Epidermal melanocyte (primary cell): ENCODE measurements around the gene SMC4.
"Not testable (repeated sequence)": the region's sequence is repeated elsewhere in the genome, so short reads cannot be mapped to it uniquely, and the experiment has no call there.

Experiments
- DNase-seq: peaks from one replicate; pipeline ENCODE4 v3.0.0; 2011; ENCODE audit warnings: low spot score; ENCODE audit not compliant: insufficient read length

SMC4 gene

GRCh38 chr3:160445854-160446253 is 46.4 kb downstream of the SMC4 start:
- no peak for DNase-seq

GRCh38 chr3:160446522-160447056 is 47.1 kb downstream of the SMC4 start:
- no peak for DNase-seq

GRCh38 chr3:160447544-160447943 is 48.1 kb downstream of the SMC4 start:
- no peak for DNase-seq

GRCh38 chr3:160448845-160449635 is 49.6 kb downstream of the SMC4 start:
- peak; percentile 27 for DNase-seq

- DNase-seq = peak; percentile 91
Observed at GRCh38 chr3:160449636-160450598, 50.5 kb downstream of the SMC4 start, which contains the start of gene TRIM59. Gene TRIM59 (minus strand): TSS chr3:160449786. CDS start chr3:160439183, 10,603 bp downstream.

GRCh38 chr3:160450846-160451245 is 51.4 kb downstream of the SMC4 start:
- peak; percentile 42 for DNase-seq

GRCh38 chr3:160451602-160452001 is 52.2 kb downstream of the SMC4 start:
- no peak for DNase-seq

- not testable (repeated sequence) for DNase-seq
Observed at GRCh38 chr3:160452251-160452650, 52.8 kb downstream of the SMC4 start.

- no peak for DNase-seq
Observed at GRCh38 chr3:160454995-160455394, 55.5 kb downstream of the SMC4 start.

- no peak for DNase-seq
Observed at GRCh38 chr3:160455846-160456245, 56.4 kb downstream of the SMC4 start.

- no peak for DNase-seq
Observed at GRCh38 chr3:160458151-160458550, 58.7 kb downstream of the SMC4 start.

- DNase-seq = no peak
Observed at GRCh38 chr3:160459450-160459970, 60.1 kb downstream of the SMC4 start.

- no peak for DNase-seq
Observed at GRCh38 chr3:160460033-160460432, 60.6 kb downstream of the SMC4 start.

- no peak for DNase-seq
Observed at GRCh38 chr3:160464321-160464720, 64.9 kb downstream of the SMC4 start.

GRCh38 chr3:160464971-160465370 is 65.5 kb downstream of the SMC4 start:
- DNase-seq = no peak

- no peak for DNase-seq
Observed at GRCh38 chr3:160470181-160470580, 70.7 kb downstream of the SMC4 start.

GRCh38 chr3:160471892-160472291 is 72.4 kb downstream of the SMC4 start:
- DNase-seq = no peak

GRCh38 chr3:160472344-160472743 is 72.9 kb downstream of the SMC4 start:
- no peak for DNase-seq

- no peak for DNase-seq
Observed at GRCh38 chr3:160473221-160473620, 73.8 kb downstream of the SMC4 start.

- peak; percentile 41 for DNase-seq
Observed at GRCh38 chr3:160473978-160474377, 74.5 kb downstream of the SMC4 start.

- DNase-seq = no peak
Observed at GRCh38 chr3:160474416-160474838, 75.0 kb downstream of the SMC4 start.

- no peak for DNase-seq
Observed at GRCh38 chr3:160475153-160475552, 75.7 kb downstream of the SMC4 start.
